Panc1 (cell line): ENCODE data around the gene PALS1. TPM values are rescaled to one million over a fixed set of nuclear protein-coding genes. Genes with fewer than 3 reads are reported as not detected.

Experiments used
- ATAC-seq: fragments of 200-7000 bp; cut with Tn5 transposase; 2 replicates; pipeline ENCODE4 v1.9.1; 2020; ENCODE audit warnings: mild to moderate bottlenecking, moderate library complexity
- BruUV-seq: library from RNA; stranded (reverse); fragments of 400-500 nt; replicated peaks from 2 replicates; lab custom pipeline; 2021; lab: Mats Ljungman, UMichigan
- CTCF ChIA-PET: fragments of 300-600 bp; sonication (Branson Sonifier 250); formaldehyde crosslinking; loops from one replicate; lab custom pipeline; 2022; ENCODE audit warnings: antibody characterized with exemption; lab: Charles Lee
- POLR2A ChIA-PET: fragments of 300-600 bp; sonication (Branson Sonifier 250); formaldehyde crosslinking; loops from one replicate; lab custom pipeline; 2022; ENCODE audit warnings: antibody characterized with exemption; lab: Charles Lee
- DNase-seq: peaks from one replicate; pipeline ENCODE4 v3.0.0-alpha.2; 2010; ENCODE audit warnings: low read depth, low spot score
- H3K27ac ChIP-seq: 2 replicates; pipeline ENCODE4 v1.5.1; 2011; ENCODE audit warnings: mild to moderate bottlenecking, low read length, inconsistent platforms
- H3K27me3 ChIP-seq: fragments of 200-500 bp; sonication (Bioruptor generic); 2 replicates; pipeline ENCODE4 v1.6.0; 2014; ENCODE audit warnings: low read length, inconsistent platforms; ENCODE audit not compliant: control insufficient read depth, insufficient read depth
- H3K36me3 ChIP-seq: fragments of 200-500 bp; sonication (Bioruptor generic); 2 replicates; pipeline ENCODE4 v1.5.1; 2014; ENCODE audit warnings: inconsistent platforms, mild to moderate bottlenecking, low read length, moderate library complexity; ENCODE audit not compliant: control insufficient read depth, insufficient read depth
- H3K4me1 ChIP-seq: 2 replicates; pipeline ENCODE4 v1.5.1; 2011; ENCODE audit warnings: inconsistent platforms, mild to moderate bottlenecking, low read length, moderate library complexity; ENCODE audit not compliant: control insufficient read depth, insufficient read depth
- H3K4me3 ChIP-seq, 2 experiments: 2 replicates each; pipeline ENCODE4 v1.5.1; 2011 to 2012; ENCODE audit warnings: low read depth in 2 of 2, low read length in 2 of 2, mild to moderate bottlenecking in 2 of 2, inconsistent platforms in 1 of 2, moderate library complexity in 1 of 2
- H3K9me3 ChIP-seq: fragments of 200-500 bp; sonication (Bioruptor generic); 2 replicates; pipeline ENCODE4 v1.5.1; 2014; ENCODE audit warnings: low read depth, mild to moderate bottlenecking, inconsistent platforms, low read length, moderate library complexity; ENCODE audit not compliant: control insufficient read depth, insufficient read depth
- POLR2AphosphoS5 ChIP-seq: IDR thresholded peaks from 2 replicates; pipeline ENCODE4 v1.6.1; 2012; ENCODE audit warnings: mild to moderate bottlenecking, low read depth, low read length, moderate library complexity
- SIN3A ChIP-seq: IDR thresholded peaks from 2 replicates; pipeline ENCODE4 v1.6.1; 2012; ENCODE audit warnings: low read depth, mild to moderate bottlenecking, low read length, moderate library complexity, borderline replicate concordance; ENCODE audit not compliant: insufficient read depth
- TCF7L2 ChIP-seq: IDR thresholded peaks from 2 replicates; pipeline ENCODE4 v1.6.1; 2011; ENCODE audit warnings: mild to moderate bottlenecking, low read depth, low read length, inconsistent platforms
- in situ Hi-C: cut with HindIII; loops from 2 replicates; pipeline ENCODE4 v1.10.0; 2016; ENCODE audit warnings: low sequenced_read_pairs, low pct_unique_long_range_greater_than_20kb
- intact Hi-C: fragments of 100-400 bp; cut with micrococcal nuclease; formaldehyde crosslinking; loops from one replicate; pipeline ENCODE4 v1.10.0; 2022; ENCODE audit not compliant: unreplicated experiment
- total RNA-seq: library from RNA; stranded (reverse); gene quantifications from one replicate; pipeline ENCODE4 v1.2.1, GENCODE V29; 2021; ENCODE audit not compliant: unreplicated experiment
- TF ChIP-seq, protein P1 (sequence below): fragments of 450-650 bp; IDR thresholded peaks from 2 replicates; pipeline ENCODE4 v1.5.1; 2017; ENCODE audit warnings: mild to moderate bottlenecking
- TF ChIP-seq, protein P2 (sequence below), 2 experiments: IDR thresholded peaks; 2 replicates each; pipeline ENCODE4 v1.6.1; 2011 to 2012; ENCODE audit warnings: low read depth in 2 of 2, control low read depth in 1 of 2, low read length in 1 of 2, mild to moderate bottlenecking in 1 of 2, moderate library complexity in 1 of 2; ENCODE audit not compliant: insufficient read depth in 1 of 2

The PALS1 gene
- total RNA-seq, 1 experiment from 2014 or later, result 52.6 TPM

DNA sequence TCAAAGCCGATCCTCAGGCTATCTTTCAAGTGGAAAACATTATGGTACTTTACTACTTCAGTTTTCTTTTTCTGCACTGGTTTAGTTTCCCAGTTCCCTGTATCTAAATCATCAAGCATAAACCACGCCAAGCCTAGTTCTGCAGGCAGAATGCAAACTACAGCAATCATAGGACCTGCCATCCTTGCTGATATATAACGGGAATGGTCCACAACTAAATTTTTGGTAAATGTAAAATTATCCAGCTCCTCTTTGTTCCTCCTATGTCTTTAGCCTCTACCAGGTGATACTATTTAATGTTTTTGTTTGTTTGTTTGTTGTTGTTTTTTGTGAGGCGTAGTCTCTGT lies 19.3 kb upstream of the PALS1 start:
- intact Hi-C loops, result no loop called here
- TF ChIP-seq TCF7L2 (0 out of 2 replicates have a peak, but pooled peaks have one; percentile 4), POLR2AphosphoS5 (no peak)
- ChIA-PET CTCF (no interaction called here), POLR2A (no interaction called here)
- no peak overlapping the region for H3K4me3 ChIP-seq
- DNase-seq (no peak), ATAC-seq (peak; percentile 62)
- peaks cover 37% of the 10 kb centered on the region for H3K4me1 ChIP-seq
- in situ Hi-C loops, result no loop called here
- peak overlapping the region; percentile 98 for H3K27ac ChIP-seq
- BruUV-seq, result TSS peak; percentile 88
- no peaks in the 10 kb centered on the region for H3K36me3 ChIP-seq
- H3K9me3 ChIP-seq, result no peaks in the 10 kb centered on the region; the same call in 1 of the 2 replicates
- no peaks in the 10 kb centered on the region for H3K27me3 ChIP-seq

DNA sequence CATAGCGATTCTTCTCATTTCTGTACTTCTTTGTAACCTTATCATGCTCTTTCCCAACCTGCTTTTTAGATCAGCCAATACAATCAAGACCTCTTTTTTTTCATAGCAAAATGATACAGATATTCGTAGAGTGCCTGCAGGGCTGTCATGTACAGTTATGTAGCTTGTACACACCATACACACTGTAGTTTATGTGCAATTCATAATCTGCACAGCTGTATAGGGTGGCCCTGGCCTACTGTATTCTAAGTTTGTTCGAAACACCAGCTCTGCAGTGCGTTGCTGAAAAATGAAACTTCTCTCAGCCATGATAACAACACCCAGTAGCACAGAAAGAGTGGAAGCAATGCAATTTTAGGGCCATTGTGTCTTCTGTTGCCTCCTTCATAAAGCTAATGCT lies 15.7 kb upstream of the PALS1 start:
- ChIA-PET POLR2A (no interaction called here), CTCF (interaction anchor here (0.5 kb wide), 1 partner anchor 15 kb away, joined by 4 read pairs; no protein-coding TSS in a partner anchor)

More for the DNA sequence above, 15.7 kb upstream of the PALS1 start:
- intact Hi-C loops (no loop called here), in situ Hi-C loops (no loop called here)
- H3K4me1 ChIP-seq, result peaks cover 29% of the 10 kb centered on the region; the same call in 1 of the 2 replicates
- BruUV-seq, result no TSS peak
- no peak for DNase-seq
- H3K4me3 ChIP-seq, result no peak overlapping the region
- peak overlapping the region; percentile 98 for H3K27ac ChIP-seq
- no peaks in the 10 kb centered on the region for H3K27me3 ChIP-seq
- ATAC-seq, result no peak
- TF ChIP-seq, protein P1, sequence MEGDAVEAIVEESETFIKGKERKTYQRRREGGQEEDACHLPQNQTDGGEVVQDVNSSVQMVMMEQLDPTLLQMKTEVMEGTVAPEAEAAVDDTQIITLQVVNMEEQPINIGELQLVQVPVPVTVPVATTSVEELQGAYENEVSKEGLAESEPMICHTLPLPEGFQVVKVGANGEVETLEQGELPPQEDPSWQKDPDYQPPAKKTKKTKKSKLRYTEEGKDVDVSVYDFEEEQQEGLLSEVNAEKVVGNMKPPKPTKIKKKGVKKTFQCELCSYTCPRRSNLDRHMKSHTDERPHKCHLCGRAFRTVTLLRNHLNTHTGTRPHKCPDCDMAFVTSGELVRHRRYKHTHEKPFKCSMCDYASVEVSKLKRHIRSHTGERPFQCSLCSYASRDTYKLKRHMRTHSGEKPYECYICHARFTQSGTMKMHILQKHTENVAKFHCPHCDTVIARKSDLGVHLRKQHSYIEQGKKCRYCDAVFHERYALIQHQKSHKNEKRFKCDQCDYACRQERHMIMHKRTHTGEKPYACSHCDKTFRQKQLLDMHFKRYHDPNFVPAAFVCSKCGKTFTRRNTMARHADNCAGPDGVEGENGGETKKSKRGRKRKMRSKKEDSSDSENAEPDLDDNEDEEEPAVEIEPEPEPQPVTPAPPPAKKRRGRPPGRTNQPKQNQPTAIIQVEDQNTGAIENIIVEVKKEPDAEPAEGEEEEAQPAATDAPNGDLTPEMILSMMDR, result no peak
- TF ChIP-seq POLR2AphosphoS5 (no peak), SIN3A (no peak)
- TF ChIP-seq, protein P2, sequence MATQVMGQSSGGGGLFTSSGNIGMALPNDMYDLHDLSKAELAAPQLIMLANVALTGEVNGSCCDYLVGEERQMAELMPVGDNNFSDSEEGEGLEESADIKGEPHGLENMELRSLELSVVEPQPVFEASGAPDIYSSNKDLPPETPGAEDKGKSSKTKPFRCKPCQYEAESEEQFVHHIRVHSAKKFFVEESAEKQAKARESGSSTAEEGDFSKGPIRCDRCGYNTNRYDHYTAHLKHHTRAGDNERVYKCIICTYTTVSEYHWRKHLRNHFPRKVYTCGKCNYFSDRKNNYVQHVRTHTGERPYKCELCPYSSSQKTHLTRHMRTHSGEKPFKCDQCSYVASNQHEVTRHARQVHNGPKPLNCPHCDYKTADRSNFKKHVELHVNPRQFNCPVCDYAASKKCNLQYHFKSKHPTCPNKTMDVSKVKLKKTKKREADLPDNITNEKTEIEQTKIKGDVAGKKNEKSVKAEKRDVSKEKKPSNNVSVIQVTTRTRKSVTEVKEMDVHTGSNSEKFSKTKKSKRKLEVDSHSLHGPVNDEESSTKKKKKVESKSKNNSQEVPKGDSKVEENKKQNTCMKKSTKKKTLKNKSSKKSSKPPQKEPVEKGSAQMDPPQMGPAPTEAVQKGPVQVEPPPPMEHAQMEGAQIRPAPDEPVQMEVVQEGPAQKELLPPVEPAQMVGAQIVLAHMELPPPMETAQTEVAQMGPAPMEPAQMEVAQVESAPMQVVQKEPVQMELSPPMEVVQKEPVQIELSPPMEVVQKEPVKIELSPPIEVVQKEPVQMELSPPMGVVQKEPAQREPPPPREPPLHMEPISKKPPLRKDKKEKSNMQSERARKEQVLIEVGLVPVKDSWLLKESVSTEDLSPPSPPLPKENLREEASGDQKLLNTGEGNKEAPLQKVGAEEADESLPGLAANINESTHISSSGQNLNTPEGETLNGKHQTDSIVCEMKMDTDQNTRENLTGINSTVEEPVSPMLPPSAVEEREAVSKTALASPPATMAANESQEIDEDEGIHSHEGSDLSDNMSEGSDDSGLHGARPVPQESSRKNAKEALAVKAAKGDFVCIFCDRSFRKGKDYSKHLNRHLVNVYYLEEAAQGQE (IDR thresholded peaks at IDR 0.05; ENCODE audit: insufficient read depth in 1 of 2, low read depth in 2 of 2, low read length in 1 of 2), result no peak
- no peaks in the 10 kb centered on the region for H3K9me3 ChIP-seq
- H3K36me3 ChIP-seq, result no peaks in the 10 kb centered on the region
